Measurements from ENCODE around the gene NUP50. TPM values are rescaled to one million over a fixed set of nuclear protein-coding genes. Genes with fewer than 3 reads are reported as not detected.

The NUP50 gene, protein sequence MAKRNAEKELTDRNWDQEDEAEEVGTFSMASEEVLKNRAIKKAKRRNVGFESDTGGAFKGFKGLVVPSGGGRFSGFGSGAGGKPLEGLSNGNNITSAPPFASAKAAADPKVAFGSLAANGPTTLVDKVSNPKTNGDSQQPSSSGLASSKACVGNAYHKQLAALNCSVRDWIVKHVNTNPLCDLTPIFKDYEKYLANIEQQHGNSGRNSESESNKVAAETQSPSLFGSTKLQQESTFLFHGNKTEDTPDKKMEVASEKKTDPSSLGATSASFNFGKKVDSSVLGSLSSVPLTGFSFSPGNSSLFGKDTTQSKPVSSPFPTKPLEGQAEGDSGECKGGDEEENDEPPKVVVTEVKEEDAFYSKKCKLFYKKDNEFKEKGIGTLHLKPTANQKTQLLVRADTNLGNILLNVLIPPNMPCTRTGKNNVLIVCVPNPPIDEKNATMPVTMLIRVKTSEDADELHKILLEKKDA
- 16.2 TPM for total RNA-seq
- long read RNA-seq, full-length matches to known transcripts: 18 of 26 reads
- long read RNA-seq, partial matches to known transcripts: 0 of 26 reads
- long read RNA-seq, other reads (novel, unspliced or antisense): 8 of 26 reads

DNA sequence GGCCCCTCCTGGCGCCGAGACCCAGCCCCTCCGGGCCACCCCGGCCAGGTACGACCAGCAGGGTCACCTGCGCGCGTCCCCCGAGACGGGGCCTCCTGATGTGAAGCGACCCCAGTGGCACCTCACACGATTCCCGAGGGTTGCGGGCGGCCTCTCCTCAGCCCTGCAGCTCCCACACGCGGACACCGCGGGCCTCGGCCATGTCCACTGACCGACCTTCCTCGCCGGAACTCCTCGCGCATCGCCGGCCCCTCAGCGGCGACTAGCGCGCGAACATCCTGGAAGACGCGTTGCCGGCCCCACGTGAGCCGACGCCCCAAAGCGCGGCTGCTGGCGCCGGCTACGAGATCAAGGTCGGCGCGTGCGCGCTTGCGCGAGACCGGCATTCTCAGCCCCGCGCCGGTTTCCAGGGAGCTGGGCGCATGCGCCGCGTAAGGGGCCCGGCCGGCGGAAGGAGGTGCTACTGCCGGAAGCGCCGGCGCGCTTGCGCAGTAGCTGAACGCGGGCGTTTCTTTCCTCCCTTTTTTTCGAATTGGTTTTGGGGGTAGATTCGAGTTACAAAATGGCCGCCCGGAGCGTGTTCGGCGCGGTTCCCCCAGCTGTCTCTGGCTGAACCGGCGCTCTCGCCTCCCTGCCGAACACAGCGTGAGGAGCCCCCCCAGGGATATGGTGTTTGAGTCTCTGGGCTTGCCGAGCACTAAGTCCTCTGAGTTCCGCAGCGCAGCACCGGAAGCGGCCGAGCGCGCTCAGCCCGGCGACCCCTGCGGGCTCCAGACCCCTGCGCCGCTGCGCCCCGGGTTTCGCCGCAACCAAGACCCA lies at the start of gene NUP50:
Gene NUP50, plus strand, starts transcription at position 475 of the 819 bp plus-strand sequence. CDS start 4,253 bp downstream, outside the sequence.
- DNase-seq: peak; percentile 99
- intact Hi-C loops (cut with micrococcal nuclease): no loop called here
- peak; percentile 97 for ATAC-seq

DNA sequence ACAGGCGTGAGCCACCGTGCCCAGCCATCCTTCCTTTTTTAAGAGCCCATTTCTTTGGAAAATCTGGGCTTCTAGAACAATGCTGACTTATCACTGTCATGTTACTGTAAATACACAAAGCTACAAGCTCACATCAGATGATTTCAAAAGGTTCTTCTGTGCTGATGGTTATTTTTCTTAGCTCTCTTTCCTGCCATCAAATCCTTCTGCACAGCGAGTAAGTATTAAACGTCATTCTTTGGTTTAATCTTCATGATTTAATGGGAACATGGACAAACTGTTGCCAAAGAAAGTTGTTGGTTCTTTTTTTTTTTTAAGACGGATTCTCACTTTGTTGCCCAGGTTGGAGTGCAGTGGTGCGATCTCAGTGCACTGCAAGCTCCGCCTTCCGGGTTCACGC lies 43.3 kb upstream of the NUP50 start:
- ATAC-seq (no peak), DNase-seq (no peak)
- intact Hi-C loops (cut with micrococcal nuclease): no loop called here

DNA sequence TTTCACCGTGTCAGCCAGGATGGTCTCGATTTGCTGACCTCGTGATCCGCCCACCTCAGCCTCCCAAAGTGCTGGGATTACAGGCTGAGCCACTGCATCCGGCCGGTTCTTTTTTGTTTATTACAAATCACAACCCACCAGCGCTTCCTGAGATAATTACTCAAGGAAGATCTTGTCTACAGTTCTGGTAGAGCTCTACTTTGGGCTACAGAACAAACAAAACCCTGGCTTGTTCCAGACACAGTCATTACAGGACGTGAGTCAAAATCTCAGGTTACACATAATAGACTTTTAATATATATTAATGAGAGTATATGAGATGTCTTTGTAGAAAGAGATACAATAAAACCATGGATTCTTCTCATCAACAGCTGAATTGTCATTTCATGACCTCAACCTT lies 42.8 kb upstream of the NUP50 start:
- intact Hi-C loops (cut with micrococcal nuclease): no loop called here
- ATAC-seq (no peak), DNase-seq (no peak)

DNA sequence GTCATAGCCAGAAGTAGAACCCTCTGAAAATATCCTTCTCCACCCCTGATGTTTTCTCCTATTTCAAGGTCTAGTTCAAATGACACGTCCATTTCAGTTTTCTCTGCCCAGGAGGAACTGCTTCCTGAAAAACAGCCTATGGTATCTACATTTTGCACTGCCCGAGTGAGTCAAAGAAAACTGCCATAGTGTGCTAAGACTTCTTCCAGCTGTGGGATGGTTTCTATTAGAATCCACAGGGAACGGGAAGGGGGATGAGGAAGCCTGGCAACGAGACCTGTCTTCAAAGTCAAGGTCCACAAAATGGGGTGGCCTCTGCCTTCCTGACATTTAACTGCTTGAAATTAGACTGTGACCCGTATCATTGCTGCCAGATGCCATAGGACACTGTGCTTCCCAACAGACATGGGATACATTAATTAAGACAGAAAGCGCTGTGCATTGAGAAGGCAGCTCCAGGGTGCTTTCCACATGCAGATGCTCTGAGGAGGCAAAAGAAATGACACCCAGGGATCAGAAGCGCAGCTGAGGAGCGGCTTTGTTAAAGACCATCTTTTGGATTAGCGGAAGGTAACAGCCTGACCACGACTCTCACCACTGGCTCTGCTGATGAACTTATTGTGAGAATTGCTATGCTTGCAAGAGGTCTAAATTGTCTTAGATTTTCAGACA lies 39.4 kb upstream of the NUP50 start:
- DNase-seq (no peak), ATAC-seq (no peak)
- intact Hi-C loops (cut with micrococcal nuclease): no loop called here

DNA sequence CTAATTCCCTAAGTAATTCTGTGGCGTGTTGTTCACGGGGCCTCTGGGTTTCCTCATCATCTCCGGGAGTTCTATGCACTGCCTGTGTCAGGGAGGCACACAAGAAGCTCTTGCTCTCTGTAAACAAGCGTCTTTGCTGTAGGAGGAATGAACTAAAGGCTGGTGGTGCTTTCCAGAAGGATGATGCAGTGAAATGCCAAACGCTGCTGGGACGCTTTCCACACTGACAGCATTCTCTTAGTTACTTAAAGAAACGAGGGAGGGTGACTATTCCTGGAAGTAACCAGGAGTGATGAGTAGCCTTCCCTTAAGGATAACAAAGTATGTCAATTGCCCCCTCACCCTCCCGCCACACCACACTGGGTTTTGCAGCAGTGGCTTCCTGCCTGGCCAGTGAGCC lies 38.5 kb upstream of the NUP50 start:
- ATAC-seq (no peak), DNase-seq (no peak)
- intact Hi-C loops (cut with micrococcal nuclease): no loop called here

DNA sequence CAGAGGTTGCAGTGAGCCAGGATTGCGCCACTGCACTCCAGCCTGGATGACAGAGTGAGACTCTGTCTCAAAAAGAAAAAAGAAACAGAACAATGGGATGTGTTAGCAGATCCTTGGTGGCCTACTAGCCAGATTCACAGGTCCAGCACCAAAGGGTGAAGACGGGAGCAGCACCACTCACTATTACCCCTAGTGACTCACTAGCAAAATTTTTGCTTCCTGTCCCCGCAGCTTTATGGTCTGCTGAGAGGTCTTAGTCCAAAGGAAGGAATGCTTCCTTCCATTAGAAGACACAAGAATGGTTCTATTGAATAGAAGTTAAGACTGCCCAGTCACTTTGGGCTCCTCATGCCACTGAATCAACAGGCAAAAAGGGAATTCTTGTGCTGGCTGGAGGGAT lies 35.9 kb upstream of the NUP50 start:
- intact Hi-C loops (cut with micrococcal nuclease): no loop called here
- no peak for ATAC-seq

DNA sequence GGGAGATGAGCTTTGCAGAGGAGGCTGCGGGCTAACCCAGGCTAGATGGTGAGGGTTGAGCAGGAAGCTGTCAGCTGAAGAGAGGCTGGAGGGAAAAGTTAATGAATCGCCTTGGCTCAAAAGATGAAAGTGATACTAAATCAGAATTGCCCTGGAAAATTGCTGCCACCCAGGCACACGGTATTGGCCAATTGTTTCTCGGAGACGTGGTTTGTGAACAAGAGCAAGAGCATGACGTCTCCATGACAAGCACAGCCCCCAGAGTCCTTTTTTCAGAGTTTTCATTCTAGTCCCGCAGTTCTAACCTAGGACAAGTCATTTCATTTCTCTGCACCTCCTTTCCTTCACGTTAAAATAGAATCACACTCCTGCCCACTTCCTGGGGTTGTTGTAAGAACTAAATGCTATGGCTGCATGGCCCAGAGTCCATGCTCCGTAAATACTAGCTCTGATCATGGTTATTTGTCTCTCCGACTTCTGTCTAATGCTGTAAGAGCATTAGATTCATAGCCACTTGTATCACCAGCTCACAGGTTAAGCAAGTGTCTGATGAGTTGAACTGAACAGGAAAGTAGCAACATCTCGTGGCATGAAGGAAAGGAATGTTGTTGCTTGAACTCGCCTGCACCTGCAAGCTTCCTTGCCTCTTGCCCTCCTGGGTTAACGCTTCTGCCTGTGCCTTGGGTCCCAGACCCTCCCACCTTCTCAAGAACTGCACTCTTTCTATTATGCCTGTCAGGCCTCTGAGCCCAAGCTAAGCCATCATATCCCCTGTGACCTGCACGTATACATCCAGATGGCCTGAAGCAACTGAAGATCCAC lies 33.8 kb upstream of the NUP50 start:
- intact Hi-C loops (cut with micrococcal nuclease): no loop called here
- DNase-seq: no peak
- ATAC-seq: no peak

More for the DNA sequence above, 35.9 kb upstream of the NUP50 start:
- no peak for DNase-seq

DNA sequence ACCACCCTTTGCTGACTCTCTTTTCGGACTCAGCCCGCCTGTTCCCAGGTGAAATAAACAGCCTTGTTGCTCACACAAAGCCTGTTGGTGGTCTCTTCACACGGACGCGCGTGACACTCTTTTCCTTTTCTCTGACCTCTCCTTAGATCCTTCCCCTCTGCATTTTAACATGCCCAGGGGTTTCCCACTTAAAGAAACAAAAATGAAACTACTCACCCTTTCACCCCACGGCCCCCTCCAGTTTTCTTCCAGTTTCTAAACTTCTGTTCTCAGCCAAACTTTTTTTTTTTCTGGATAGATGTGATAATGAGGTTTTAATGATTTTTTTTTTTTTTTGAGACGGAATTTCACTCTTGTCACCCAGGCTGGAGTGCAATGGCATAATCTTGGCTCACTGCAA lies 32.8 kb upstream of the NUP50 start:
- intact Hi-C loops (cut with micrococcal nuclease): no loop called here
- ATAC-seq: no peak
- no peak for DNase-seq

DNA sequence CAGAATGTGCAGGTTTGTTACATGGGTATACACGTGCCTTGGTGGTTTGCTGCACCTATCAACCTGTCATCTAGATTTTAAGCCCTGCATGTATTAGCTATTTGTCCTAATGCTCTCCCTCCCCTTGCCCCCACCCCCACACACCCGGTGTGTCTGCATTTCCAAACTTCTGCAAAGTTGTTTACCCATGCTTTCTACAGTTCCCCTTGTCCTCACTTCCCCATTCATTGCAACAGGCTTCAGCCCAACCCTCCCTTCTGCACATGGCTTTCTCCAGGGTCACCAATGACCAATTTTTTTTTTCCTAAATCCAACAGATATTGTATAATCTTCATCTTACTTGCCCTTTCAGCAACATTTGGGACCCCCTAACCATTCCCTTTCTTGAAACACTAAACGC lies 32.0 kb upstream of the NUP50 start:
- DNase-seq (peak; percentile 50), ATAC-seq (peak; percentile 71)
- intact Hi-C loops (cut with micrococcal nuclease): no loop called here

DNA sequence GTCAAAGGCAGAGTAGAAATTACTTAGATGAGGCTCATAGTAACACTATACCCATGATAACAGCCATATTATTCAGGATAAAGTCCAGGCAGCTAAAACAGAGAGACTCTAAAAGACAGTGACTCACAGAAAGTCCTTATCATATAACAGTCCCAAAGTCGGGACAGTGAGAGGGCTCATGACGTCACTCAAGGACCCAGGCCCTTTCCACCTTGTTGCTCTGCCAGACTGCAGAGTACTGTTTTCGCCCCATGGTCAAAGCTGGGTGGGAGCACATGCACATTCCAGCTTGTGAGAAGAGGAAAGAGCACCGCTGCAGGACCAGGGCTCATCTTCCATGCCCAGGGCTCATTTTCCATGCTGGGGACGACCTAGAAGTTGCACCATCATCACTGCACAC lies 29.4 kb upstream of the NUP50 start:
- DNase-seq (no peak), ATAC-seq (no peak)
- intact Hi-C loops (cut with micrococcal nuclease): no loop called here

DNA sequence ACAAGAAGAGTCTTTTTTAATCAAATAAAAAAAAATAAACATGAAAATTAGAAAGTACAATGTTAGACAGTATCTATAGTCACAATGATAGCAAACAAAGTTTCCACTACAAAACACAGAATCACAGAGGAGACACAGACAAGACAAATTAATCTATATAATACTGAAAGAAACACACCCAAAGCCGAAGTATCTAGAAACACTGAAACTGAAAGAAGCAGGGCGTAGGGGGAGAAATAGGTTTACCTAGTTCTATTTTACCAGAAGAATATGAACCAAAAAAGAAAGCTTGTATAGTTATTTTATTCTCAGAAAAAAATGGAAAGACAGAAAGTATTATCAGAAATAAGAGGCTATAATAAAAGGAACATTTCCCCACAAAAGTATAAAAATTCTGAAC lies 27.1 kb upstream of the NUP50 start:
- ATAC-seq: no peak
- intact Hi-C loops (cut with micrococcal nuclease): no loop called here
- DNase-seq: no peak

DNA sequence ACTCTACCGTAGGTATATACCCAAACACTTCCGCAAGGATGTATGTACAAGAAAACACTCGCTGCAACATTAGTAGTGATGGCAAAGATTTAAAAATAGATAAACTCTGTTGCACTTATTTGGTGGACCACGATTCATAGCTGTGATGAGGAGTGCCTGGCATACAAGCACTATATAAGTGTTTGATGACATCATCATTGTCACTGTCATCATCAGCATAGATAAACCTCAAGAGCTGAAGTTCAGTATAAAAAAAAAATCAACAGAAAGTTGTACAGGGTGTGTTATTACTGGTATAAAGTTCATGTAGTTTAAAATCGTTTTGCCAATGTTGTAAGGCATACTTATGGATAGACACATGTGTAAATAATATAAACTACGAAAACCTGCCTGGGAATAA lies 24.0 kb upstream of the NUP50 start:
- intact Hi-C loops (cut with micrococcal nuclease): no loop called here
- ATAC-seq (no peak), DNase-seq (no peak)

DNA sequence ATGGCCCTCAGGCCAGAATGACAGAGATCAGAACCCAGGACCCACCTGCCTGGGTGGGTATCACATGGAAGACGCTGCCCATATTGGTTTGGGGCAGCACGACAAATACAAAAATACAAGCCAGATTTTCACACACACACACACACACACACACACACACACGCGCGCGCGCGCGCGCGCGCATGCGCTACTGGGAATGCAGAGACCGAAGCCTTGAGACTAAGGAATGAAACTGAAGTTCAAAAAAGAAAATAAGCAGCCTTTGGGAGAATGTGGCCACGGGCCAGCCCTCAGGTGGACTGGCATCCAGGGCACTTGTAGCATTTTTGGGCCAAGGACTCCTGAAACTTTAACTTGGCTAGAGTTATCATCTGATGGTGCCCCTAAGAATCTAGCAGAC lies 21.3 kb upstream of the NUP50 start:
- DNase-seq (no peak), ATAC-seq (no peak)
- intact Hi-C loops (cut with micrococcal nuclease): no loop called here

DNA sequence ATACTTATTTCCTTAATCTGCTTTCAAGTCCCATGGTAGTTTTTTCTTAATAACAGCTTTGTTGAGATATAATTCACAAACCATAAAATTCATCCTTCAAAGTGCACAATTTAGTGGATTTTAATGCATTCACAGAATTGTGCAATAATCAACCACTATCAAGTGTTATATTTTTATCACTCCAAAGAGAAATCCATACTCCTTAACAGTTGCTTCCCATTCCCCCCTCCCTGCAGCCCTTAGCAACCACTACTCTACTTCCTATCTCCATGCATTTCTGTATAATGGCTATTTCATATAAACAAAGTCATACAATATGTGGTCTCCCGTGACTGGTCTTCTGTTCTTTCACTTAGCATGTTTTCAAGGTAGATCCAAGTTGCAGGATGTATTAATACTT lies 18.8 kb upstream of the NUP50 start:
- ATAC-seq: no peak
- intact Hi-C loops (cut with micrococcal nuclease): no loop called here
- no peak for DNase-seq

DNA sequence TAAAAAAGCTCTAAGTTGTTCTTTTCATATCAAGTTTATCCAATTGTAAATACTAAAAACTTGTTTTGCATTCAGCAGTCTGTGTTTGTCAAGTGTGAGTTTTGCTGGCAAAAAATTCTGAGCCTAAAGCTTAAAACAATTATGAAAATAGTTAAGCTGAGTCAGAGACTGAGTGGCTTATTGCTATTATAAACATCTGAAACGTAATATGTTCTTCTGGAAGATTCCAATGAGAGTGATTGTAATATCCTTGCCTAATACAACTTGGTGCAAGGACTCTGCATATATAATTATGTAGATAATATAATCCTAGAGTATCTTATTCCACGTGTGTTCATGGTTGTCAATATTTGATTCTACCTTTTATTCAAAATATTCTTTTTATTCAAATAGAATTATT lies 14.1 kb upstream of the NUP50 start:
- intact Hi-C loops (cut with micrococcal nuclease): no loop called here
- no peak for ATAC-seq

DNA sequence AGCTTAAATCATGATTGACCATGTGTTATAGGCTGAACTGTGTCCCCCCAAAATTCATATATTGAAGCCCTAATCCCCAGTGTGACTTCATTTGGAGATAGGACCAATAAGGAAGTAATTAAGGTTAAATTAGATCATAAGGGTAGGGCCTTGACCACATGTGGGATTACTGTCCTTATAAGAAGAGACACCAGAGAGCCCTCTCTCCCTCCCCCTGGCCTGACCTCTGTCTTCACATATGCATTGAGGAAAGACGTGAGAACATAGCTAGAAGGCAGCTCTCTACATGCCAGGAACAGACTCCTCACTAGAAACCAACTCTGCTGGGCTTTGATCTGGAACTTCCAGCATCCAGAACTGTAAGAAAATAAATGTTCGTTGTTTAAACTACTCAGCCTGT lies 13.6 kb upstream of the NUP50 start:
- ATAC-seq (no peak), DNase-seq (no peak)
- intact Hi-C loops (cut with micrococcal nuclease): no loop called here

More for the DNA sequence above, 14.1 kb upstream of the NUP50 start:
- DNase-seq: no peak

DNA sequence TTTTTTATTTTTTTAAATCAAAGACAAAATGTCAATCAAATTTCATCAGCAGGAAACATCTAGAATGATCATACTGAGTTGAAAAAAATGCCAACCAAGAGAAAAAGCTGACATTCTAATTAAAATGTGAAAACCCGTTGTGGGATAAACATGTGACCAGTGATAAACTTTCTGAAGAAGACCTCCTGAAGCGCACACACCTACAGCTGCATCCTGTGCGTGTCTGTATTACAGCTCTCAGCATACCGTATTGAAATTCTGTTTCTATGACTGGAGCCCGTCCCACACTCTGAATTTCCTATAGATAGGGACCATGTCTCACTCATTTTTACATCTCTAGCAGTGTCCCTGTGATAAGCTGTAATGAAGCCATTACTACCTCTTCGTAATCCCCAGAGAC lies 12.2 kb upstream of the NUP50 start:
- intact Hi-C loops (cut with micrococcal nuclease): no loop called here
- ATAC-seq: no peak
- no peak for DNase-seq

DNA sequence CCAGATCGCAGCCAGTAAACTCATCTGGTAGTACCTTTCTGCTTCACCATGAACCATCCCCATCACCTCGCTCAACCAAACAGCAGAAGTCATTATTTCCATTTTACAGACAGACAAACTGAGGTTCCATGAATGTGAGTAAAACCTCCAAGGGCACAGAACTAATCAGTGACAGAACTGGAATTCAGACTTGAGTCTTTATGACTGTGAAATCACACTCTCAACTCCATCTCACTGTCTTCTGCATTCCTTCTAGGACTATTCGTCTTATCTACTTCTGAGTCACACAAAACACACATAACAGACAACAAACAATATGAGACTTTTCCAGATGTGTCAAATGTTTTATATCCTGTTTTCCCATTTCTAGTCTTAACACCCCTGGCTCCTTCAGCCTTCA lies 9.3 kb upstream of the NUP50 start:
- intact Hi-C loops (cut with micrococcal nuclease): no loop called here
- no peak for DNase-seq
- ATAC-seq: no peak
